ENCODE results near the gene STEAP4.

STEAP4 gene

GRCh38 chr7:88344956-88345832 is 38.5 kb upstream of the STEAP4 start:
- in situ Hi-C loops (cut with HindIII; ENCODE audit: low pct_ligation_motif_present, low sequenced_read_pairs), result no loop called here
- Histone ChIP-seq H3K27me3 (replicated peaks) (no peaks in the 10 kb centered on the region), H3K36me3 (replicated peaks) (no peaks in the 10 kb centered on the region), H3K4me3 (ENCODE audit: low read depth, low read length) (no peak overlapping the region), H3K27ac (no peak overlapping the region)
- DNase-seq, result peak; percentile 28
- TF ChIP-seq CTCF (IDR thresholded peaks at IDR 0.05; ENCODE audit: low read depth, low read length, missing control alignments), result peak; percentile 83

- H3K36me3 ChIP-seq (replicated peaks), result no peaks in the 10 kb centered on the region
- in situ Hi-C loops (cut with HindIII; ENCODE audit: low pct_ligation_motif_present, low sequenced_read_pairs), result no loop called here
- H3K27me3 ChIP-seq (replicated peaks), result no peaks in the 10 kb centered on the region
- DNase-seq, result no peak
- TF ChIP-seq CTCF (IDR thresholded peaks at IDR 0.05; ENCODE audit: low read depth, low read length, missing control alignments), result no peak
- H3K27ac ChIP-seq, result no peak overlapping the region
- H3K4me3 ChIP-seq (ENCODE audit: low read depth, low read length), result no peak overlapping the region
These were observed 37.6 kb upstream of the STEAP4 start for GRCh38 chr7:88344271-88344670.

GRCh38 chr7:88339195-88339922 is 32.7 kb upstream of the STEAP4 start:
- H3K27me3 ChIP-seq (replicated peaks), result no peaks in the 10 kb centered on the region
- no peak for TF ChIP-seq CTCF (IDR thresholded peaks at IDR 0.05; ENCODE audit: low read depth, low read length, missing control alignments)
- no peak overlapping the region for H3K27ac ChIP-seq
- in situ Hi-C loops (cut with HindIII; ENCODE audit: low pct_ligation_motif_present, low sequenced_read_pairs), result no loop called here
- no peaks in the 10 kb centered on the region for H3K36me3 ChIP-seq (replicated peaks)
- no peak for DNase-seq
- no peak overlapping the region for H3K4me3 ChIP-seq (ENCODE audit: low read depth, low read length)

- in situ Hi-C loops (cut with HindIII; ENCODE audit: low pct_ligation_motif_present, low sequenced_read_pairs), result no loop called here
- TF ChIP-seq CTCF (IDR thresholded peaks at IDR 0.05; ENCODE audit: low read depth, low read length, missing control alignments), result no peak
These were observed 31.8 kb upstream of the STEAP4 start for GRCh38 chr7:88338503-88338902.

GRCh38 chr7:88337572-88337971 is 30.9 kb upstream of the STEAP4 start:
- no peaks in the 10 kb centered on the region for H3K36me3 ChIP-seq (replicated peaks)
- no peaks in the 10 kb centered on the region for H3K27me3 ChIP-seq (replicated peaks)
- DNase-seq, result peak; percentile 61
- in situ Hi-C loops (cut with HindIII; ENCODE audit: low pct_ligation_motif_present, low sequenced_read_pairs), result no loop called here
- no peak for TF ChIP-seq CTCF (IDR thresholded peaks at IDR 0.05; ENCODE audit: low read depth, low read length, missing control alignments)
- no peak overlapping the region for H3K27ac ChIP-seq
- H3K4me3 ChIP-seq (ENCODE audit: low read depth, low read length), result no peak overlapping the region

More at GRCh38 chr7:88338503-88338902, 31.8 kb upstream of the STEAP4 start:
- Histone ChIP-seq H3K27me3 (replicated peaks) (no peaks in the 10 kb centered on the region), H3K27ac (no peak overlapping the region), H3K36me3 (replicated peaks) (no peaks in the 10 kb centered on the region), H3K4me3 (ENCODE audit: low read depth, low read length) (no peak overlapping the region)
- DNase-seq, result no peak

All from brain microvascular endothelial cell (primary cell).